Stimulated activated CD4-positive, alpha-beta T cell treated with anti-CD3 and anti-CD28 coated beads, Interleukin-2, amount 100 ng/mL, for 24 hours (primary cell): ENCODE measurements around the gene SIX5.
"Not testable (repeated sequence)": the region's sequence is repeated elsewhere in the genome, so short reads cannot be mapped to it uniquely, and the experiment has no call there.

ENCODE experiments used
- DNase-seq, 2 donors: peaks; one replicate each; pipeline ENCODE4 v3.0.0-alpha.2; 2020

Gene SIX5

DNA sequence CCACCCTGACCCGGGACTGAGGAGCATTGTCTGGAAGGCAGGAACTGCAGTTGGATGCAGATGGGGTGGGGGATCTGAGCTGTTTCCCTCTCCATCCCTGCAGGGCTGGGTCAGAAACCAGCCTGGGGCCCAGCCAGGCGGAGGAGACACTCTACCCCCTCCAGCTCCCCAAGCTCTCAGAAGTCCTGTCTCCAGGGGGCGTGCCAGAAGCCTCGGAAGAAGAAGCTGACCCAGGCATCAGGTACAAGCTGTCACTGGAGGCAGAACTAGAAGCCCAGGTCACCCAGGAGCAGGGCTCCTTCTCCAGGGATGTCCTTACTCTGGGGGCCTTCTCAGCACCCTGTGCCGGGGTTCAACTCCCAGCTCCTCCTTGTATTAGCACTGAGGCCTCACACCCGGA is 15.5 kb downstream of the SIX5 start:
- DNase-seq = no peak

GRCh38 chr19:45752639-45753038 is 16.4 kb downstream of the SIX5 start:
- no peak for DNase-seq

- DNase-seq = not testable (repeated sequence)
These were observed 17.6 kb downstream of the SIX5 start for GRCh38 chr19:45751483-45751882.

DNA sequence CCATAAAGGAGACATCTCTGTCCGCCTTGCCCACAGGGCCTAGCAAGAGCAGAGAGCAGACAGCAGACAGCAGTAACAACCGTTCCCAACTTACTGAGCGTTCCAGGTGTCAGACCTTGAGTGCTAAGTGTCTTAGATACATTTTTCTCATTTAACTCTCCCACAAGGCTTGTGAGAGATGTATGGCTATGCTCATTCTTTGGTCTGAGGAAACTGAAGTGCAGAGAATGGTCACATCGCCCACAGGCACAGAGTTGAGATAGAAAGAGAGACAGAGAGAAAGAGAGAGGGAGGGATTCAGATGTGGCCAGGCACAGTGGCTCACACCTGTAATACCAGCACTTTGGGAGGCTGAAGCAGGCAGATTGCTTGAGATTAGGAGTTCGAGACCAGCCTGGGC is 21.5 kb downstream of the SIX5 start:
- DNase-seq = no peak

DNA sequence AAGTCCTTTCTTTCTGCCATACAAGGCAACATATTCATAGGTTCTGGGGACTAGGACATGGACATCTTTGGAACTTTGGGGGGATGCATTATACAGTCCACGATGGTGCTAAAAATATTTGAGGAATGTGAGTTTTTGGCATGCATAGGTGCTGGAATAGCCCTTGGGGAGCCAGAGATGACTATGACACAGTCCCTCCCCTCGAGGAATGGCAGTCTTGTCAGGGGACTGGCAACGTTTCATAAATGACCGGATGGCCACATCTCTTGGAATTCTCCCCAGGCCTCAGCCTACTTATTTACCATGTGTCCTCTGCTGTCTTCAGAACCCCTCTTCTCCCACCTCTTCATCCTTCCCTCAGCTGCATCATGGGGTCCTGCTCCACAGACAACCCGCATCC is 22.2 kb downstream of the SIX5 start:
- no peak for DNase-seq

DNA sequence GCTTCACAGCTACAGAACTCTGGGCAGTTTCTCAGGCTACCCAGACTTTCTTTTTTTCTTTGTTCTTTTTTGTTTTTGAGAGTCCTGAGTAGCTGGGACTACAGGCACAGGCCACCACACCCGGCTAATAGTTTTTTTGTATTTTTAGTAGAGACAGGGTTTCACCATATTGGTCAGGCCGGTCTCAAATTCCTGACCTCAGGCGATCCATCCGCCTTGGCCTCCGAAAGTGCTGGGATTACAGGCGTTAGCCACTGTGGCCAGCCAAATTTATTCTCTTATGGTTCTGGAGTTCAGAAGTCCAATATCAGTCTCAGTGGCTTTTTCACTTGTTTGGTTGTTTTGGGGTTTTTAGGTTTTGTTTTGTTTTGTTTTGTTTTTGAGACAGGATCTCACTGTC is 23.4 kb downstream of the SIX5 start:
- DNase-seq = no peak

DNA sequence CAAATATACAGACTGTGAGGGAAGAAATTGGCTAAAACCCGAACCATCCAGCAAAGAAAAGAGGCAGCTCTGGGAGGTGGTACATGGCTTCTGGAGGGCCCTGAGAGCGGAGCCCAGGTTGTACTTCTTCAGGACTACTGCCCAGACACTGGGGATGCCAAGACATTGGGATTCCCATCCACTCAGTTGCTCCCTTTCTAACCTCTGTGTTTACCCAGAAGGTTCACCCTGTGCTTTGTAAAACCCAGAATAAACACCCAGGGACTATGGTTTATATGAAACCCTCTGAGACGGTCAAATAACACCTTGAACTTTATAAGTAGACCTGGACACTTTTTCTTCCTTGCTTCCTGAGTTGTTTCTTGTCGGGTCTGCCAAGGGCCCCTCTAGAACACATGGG is 26.1 kb downstream of the SIX5 start:
- no peak for DNase-seq

DNA sequence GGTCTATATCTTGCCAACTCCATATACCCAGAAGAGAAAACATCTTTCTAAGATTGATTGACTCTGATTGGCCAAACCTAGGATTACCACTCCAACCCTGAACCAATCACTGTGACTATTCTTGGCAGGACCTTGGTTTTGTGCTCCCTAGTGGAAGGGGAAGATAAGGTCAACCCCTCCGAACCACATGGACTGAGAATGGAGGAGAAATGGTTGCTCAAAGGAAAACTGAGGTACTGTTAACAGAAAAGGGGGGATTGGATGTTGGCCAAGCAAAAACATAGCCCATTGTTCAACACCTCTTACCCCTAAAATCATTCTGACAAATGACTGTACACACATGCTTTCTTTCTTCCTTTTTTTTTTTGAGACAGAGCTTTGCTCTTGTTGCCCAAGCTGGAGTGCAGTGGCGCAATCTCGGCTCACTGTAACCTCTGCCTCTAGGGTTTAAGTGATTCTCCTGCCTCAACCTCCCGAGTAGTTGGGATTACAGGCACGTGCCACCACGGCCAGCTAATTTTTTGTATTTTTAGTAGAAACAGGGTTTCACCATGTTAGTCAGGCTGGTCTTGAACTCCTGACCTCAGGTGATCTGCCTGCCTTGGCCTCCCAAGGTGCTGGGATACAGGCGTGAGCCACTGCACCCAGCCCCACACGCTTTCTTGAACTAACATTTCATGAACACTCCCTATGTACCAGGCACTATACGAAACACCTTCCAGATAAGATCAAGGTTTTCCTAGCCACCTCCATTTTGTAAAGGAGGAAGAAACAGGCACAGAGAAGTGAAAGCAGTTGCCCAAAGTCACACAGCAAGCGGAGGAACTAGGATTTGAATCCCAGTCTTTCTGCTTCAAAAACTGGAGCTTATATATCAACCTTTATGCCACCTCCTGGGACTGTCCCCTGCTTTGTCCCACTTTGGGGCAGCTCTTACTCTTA is 29.3 kb downstream of the SIX5 start:
- DNase-seq = no peak

DNA sequence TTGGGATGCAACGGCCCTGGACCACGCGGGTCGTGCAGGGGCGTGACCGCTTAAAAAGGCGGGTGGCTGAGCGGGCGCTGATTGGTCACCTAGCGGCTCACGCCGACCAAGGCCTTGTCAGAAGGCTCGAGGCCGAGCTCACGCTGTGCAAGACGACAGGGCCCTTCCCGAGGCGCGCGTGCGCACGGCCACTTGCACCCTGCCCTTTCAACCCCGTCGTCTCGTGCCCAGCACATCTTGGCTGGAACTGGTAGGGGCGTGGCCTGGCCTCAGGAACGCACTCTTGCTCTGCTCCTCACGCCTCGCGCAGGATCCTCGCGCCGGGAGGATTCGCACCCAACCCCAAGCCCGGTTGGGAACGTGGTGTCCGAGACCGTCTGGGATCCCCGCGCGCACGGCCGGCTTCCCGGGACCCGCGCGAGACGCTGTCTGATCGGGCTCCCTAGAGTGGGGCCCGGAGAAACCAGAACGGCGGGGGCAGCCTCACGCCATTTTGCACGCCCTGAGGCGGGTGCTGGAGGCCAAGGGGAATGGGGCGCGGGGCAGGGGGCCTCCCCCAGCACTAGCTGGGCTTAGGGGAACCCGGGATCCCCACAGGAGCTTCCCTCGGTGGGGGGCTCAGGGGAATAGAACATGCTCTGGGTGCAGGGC is 35.8 kb downstream of the SIX5 start, which contains the start of gene MEIOSIN:
Gene MEIOSIN (plus strand): TSS at position 280 of the 651 bp plus-strand sequence. CDS start 1,938 bp downstream, outside the sequence.
- DNase-seq = no peak

GRCh38 chr19:45730368-45731288 is 38.4 kb downstream of the SIX5 start, which contains the start of gene FBXO46:
Gene FBXO46, minus strand, starts transcription at chr19:45730896. Its CDS starts 17,401 bp downstream, at chr19:45713495.
- DNase-seq = peak; percentile 93 to 95

- peak; percentile 34 to 41 for DNase-seq
These were observed 39.2 kb downstream of the SIX5 start for GRCh38 chr19:45729800-45730290.

GRCh38 chr19:45728683-45729082 is 40.4 kb downstream of the SIX5 start:
- DNase-seq = not testable (repeated sequence)

- DNase-seq = not testable (repeated sequence)
These were observed 49.0 kb downstream of the SIX5 start for GRCh38 chr19:45720065-45720464.

DNA sequence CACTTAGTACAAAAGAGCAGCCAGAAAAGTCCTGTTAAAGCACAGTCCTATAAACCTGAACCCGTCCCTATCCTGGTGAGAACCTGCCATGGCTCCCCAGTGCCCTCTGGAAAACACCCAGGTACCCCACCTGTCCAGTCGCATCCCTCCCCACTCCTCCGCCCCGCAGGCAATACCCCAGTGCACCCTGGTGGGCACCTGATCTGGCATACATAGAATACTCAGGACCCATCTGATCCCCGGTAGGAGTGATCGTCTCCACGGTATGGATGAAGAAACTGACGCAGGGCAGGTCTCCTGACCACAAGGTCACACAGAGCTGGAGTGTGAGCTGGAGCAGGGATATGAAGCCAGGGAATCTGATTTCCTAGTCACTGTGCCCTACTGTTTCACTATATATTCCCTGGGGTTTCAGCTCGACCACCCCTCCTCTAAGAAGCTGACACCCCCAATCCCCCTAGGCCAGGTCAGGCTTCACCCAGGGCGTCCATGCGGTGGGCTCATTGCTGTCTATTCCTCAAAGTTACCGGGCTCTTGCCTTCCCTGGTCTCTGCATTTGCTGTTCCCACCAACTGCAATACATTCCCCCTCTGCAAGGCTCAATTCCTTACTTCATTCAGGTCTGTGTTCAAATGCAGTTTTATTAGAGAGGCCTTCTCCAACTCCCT is 50.9 kb downstream of the SIX5 start:
- no peak for DNase-seq

GRCh38 chr19:45717131-45717982 is 51.7 kb downstream of the SIX5 start:
- DNase-seq = peak; percentile 96 to 97

- DNase-seq = peak; percentile 26 to 33
These were observed 52.5 kb downstream of the SIX5 start for GRCh38 chr19:45716359-45717130.

- no peak for DNase-seq
These were observed 53.9 kb downstream of the SIX5 start for GRCh38 chr19:45715139-45715538.
